Right ventricle myocardium inferior (tissue), 1 donor: ENCODE measurements around the gene VPS18. TPM values are rescaled to one million over a fixed set of nuclear protein-coding genes. Genes with fewer than 3 reads are reported as not detected.

Experiments used
- ATAC-seq: fragments of 200-7000 bp; cut with Tn5 transposase; one replicate; pipeline ENCODE4 v1.9.1; 2020; ENCODE audit warnings: mild to moderate bottlenecking, moderate library complexity
- DNase-seq: peaks from one replicate; pipeline ENCODE4 v3.0.0; 2021; ENCODE audit errors: missing footprints
- intact Hi-C: fragments of 100-400 bp; cut with DNase I; formaldehyde crosslinking; loops from one replicate; pipeline ENCODE4 v1.11.0; 2022
- total RNA-seq: library from RNA; stranded (reverse); fragmentation: NEBNext Ultra II Directional; extraction: Animal tissue kit (Norgen Biotek cat#: 25700); gene quantifications from one replicate; pipeline ENCODE4 v1.2.1, GENCODE V29; 2021
- donor health status: DM: no; HTN: yes; CAD: no; lungs with severe emphysema.

Gene VPS18
- total RNA-seq, 1 donor from 2014 or later, result 20.6 TPM

DNA sequence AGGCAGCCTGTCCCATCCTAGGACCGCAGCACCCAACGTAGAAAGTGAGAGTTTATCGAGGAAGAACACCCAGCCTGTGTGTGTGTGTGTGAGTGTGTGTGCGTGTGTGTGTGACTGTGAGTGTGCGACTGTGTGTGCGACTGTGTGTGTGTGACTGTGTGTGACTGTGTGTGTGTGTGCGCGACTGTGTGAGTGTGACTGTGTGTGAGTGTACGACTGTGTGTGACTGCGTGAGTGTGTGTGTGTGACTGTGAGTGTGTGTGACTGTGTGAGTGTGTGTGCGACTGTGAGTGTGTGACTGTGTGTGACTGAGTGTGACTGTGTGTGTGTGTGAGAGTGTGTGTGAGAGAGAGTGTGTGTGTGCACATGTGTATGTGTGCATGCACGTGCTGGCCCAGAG is 19.8 kb downstream of the VPS18 start:
- no peak for ATAC-seq
- no peak for DNase-seq
- intact Hi-C loops, result no loop called here

DNA sequence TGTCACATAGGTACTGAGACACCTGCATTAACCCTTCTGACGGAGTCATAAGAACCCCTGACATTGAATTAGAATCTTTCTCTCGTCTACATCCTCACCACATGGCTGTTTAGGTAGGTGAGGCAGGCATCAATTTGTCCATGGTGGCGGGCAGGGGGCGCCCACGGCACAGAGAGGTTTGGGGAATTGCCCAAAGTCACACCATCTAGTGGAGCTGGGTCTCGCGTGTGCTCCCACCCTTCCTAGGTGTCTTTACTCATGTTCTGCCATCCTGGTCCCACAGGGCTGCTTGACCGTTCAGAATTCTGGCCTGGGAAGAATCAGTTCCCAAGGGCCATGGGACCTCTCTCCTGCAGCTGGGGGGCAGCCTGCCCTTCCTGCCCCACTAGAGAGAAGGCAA is 20.2 kb downstream of the VPS18 start:
- no peak for DNase-seq
- intact Hi-C loops, result no loop called here
- no peak for ATAC-seq

DNA sequence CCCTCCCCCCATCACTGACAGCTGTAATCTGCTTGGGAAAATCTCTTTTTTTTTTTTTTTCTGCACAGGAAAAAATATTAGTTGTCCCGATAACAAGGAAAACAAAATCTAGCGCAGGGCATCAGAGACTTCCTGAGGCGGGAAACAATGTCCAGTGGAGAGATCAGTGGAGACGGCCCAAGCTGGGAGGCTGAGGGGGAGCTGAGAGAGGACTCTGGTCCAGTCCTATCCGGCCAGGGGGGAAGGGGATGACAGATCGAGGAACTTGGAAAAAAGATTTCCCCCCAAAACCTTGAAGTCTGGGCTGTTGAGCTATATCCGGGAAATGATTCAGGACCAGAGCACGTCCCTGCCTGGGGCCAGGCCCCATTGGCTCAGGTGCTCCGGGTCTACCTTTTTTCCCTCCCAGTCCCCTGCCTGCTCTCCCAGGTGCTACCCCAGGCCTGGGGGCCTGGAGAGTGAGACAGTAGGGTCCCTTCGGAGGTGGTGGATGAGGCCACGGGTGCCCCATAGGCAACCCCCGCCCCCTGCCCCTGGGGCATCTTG is 20.9 kb downstream of the VPS18 start:
- ATAC-seq, result no peak
- intact Hi-C loops, result no loop called here
- DNase-seq, result no peak

DNA sequence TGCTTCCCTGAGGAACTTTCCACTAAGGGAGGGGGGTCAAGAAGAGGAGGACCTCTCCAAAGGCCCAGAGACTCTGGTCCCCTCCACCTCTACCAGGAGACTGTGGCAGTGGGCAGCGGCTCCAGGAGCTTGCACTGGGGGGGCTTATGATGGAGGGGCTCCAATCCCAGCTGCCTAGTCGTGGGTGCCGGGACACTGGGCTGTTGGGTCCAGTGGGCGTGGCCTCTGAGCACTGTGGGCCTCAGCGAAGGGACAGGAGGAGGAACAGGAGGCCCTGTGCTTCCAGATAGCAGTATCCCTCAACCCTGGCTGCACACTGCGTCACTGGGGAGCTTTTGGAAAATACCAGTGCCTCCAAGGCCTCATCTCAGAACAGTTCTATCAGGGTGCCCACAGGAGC is 21.4 kb downstream of the VPS18 start:
- no peak for ATAC-seq
- intact Hi-C loops, result no loop called here
- DNase-seq, result peak; percentile 63

DNA sequence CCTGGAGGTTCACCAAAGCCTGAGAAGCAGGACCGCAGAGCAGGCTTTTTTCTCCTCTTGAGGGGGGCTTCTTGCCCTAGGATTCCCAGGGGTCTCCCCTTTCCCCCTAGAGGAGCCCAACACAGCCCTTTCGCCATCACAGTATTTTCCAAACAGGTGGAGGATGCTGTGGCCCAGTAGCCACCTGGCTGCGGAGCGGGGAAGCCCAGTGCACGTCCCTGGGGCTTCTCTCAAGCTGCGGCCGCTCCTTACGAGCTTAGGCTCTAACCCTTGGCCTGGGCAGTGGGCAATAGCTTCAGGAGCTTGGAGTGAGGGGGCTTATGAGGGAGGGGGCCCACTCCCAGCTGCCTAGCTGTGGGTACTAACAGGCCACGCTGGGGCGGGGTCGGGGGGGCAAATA is 23.3 kb downstream of the VPS18 start:
- peak; percentile 23 for DNase-seq

DNA sequence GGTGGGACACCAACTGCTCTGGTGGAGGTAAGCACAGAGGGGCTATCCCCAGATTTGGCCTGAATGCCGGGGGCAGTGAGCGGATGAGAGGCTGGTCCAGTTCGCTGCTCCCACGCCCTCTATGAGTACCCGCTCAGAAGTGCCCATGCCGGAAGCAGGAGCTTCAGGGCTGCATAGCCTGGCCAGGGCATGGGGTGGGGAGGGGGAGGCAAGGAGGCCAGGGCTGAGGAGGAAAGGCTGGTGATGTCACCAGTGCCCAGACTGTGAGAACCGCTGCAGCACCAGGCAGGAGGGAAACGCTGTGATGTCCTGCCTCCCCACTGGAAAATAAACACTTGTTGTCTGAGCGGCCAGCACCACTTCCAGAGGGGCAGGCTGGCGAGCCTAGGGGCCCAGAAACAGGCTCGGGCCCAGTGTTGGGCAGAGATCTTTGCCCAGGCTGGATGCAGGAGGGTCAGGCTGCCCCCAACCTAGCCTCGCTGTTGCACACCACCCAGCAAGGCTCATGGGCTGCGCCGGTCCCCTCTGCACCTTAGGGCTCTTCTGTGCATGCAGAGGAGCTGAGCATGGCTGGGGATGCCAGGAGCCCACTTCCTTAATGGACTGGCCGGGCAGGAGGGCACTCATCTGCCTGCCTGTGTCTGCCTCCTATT is 24.0 kb downstream of the VPS18 start:
- no peak for ATAC-seq
- DNase-seq, result no peak
- intact Hi-C loops, result no loop called here

More for the DNA sequence above, 23.3 kb downstream of the VPS18 start:
- intact Hi-C loops, result no loop called here
- no peak for ATAC-seq

DNA sequence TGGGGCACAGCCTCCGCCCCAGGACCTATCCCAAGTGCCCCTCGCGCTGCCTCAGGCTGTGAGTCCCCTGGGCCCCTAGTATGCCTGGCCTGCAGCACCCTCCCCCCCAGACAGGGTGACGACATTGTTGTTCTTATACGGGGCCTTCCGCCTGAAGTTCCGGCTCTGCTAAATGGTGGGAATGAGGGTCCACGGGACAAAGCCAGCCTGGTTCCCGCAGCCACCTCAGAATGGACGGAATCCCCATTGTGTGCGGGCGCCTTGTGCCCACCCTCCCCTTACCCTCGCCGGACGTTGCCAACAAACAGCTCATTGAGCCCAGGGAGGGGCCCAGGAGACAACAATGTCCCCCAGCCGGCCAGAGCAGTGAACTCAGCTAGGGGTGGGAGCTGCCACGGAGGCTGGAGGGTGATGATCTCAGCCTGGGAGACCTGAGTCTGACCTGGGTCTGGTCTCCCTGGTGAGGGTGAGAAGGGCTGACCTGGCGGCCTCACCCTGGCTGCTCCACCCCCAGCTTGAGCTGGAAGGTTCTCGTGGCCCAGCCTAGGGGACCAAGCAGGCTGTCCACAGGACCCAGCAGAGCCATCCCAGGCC is 24.6 kb downstream of the VPS18 start:
- ATAC-seq (no peak), DNase-seq (peak; percentile 62)
- intact Hi-C loops, result no loop called here

DNA sequence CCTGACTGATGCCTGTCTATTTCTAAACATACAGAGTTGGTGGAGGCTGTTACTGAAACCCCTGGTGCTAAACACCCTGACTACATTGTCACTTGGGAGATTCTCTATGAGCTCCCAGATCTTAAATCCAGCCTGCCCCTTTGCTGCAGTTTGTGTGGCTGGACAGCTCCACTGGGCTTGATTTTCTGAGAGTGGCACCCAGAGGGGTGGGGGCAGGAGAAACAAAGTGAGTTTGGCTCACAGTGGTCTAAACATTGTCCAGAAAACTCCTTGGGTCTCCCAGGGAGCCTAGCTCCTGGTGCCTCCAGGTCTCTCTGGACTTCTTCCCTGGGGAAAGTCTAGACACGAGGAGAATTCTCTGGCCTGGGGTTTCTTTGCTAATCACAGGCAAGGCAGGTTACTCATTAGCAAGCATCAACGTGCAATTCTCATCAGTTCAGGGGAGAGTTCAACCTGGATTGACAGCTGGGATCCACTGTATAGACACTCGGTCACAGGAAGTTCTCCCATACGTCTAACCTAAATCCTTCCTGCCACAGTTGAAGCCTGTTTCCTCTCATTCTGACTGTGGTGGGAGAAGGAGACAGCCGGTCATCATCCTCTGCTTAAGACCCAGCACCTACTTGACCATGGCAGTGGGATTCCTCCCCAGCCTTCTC is 27.8 kb downstream of the VPS18 start:
- DNase-seq, result peak; percentile 15
- ATAC-seq, result no peak
- intact Hi-C loops, result no loop called here

DNA sequence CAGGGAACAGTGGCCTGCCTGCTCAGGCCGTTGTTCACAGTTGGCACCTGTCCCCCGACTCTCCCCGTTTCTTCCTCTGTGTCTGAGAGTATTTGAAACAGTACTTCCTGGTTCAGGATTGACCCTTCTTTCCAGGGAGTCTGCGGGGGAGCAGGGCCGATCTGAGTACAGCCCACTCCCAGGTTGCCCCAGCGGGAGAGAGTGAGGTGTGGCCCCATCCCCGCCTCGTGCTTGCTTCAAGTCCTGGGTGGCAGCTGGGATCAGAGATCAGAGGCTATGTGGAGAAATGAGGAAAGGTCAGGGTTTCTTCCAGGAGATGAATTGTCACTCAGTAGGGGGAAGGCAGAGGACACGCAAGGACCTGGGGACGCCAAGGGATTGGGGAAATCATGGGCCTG is 28.4 kb downstream of the VPS18 start:
- DNase-seq, result peak; percentile 53
- no peak for ATAC-seq

DNA sequence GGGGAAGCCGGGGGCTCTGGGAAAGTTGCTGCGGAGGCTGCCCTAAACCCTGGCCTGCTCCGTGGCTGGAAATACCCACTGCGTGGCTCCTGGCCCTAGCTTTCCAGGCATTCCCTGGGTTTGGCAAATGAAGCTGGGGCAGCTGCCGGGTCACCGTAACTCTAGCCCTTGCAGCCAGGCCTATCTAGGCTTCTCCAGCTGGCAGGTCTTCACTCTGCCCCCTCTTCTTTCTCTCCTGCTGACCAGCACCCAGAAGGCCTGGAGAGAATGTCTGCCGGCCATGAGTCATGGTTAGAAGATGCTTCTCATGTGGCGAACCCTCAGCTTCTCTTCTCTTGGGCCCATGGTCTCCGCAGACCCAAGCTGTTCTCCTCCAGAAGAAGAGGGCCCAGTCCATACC is 29.3 kb downstream of the VPS18 start:
- intact Hi-C loops, result no loop called here
- ATAC-seq (no peak), DNase-seq (no peak)

More for the DNA sequence above, 28.4 kb downstream of the VPS18 start:
- intact Hi-C loops, result no loop called here

DNA sequence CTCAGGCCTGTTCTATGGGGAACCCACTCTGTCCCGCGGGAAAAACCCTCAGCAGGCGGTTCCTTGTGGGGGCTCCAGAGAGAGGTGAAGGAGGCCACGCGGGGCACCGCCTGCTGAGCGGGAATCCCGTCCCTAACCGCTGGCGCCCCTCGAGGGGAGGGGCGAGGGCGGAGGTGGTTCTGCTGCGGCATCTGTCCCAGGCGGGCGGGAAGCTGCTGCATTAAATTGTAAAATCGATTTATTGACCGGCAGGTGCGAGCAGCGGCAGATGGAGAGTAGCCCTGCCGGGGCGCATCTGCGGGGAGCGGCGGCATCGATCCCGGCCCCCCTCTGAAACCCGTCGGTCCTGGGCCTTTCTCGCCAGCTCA is 31.2 kb downstream of the VPS18 start:
- intact Hi-C loops, result no loop called here

DNA sequence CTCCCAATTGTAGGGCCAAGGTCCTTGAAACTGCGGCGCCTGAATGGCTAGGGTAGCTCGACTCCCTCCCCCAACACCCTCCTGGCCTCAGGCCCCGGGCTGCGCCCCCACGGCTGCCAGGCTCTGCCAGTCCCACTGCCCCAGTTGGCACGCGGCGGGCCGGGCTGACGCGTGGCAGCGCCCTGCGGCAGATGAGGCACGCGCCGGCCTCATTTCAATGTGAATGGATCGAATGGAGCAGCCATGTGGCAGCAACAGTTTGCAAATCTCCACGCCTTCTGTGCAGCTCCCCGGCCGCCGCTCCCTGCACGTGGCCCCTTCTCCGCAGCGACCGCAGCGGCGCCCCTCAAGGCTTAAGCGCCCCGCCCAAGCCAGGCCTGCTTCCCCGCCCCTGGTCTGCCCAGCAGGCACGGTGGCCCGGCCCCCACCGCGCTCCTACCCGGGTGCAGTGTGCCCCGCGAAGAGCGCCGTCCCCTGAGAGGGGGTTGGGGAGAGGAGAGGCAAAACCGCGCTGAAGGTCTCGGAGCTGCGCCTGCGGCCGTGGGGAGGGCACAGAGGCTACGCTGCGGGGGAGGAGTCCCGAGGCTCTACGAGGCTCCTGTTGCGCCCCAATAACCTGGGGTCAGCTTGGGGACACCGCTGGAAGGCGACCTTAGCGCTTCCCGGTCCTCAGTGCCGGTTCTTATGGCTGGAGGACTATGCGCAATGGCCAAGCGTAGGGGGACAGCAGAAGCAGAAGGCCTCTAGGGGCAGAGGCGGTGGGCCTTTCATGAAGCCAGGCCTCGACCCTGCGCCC is 31.8 kb downstream of the VPS18 start:
- intact Hi-C loops, result no loop called here
- no peak for ATAC-seq
- no peak for DNase-seq

More for the DNA sequence above, 31.2 kb downstream of the VPS18 start:
- no peak for DNase-seq
- ATAC-seq, result no peak

DNA sequence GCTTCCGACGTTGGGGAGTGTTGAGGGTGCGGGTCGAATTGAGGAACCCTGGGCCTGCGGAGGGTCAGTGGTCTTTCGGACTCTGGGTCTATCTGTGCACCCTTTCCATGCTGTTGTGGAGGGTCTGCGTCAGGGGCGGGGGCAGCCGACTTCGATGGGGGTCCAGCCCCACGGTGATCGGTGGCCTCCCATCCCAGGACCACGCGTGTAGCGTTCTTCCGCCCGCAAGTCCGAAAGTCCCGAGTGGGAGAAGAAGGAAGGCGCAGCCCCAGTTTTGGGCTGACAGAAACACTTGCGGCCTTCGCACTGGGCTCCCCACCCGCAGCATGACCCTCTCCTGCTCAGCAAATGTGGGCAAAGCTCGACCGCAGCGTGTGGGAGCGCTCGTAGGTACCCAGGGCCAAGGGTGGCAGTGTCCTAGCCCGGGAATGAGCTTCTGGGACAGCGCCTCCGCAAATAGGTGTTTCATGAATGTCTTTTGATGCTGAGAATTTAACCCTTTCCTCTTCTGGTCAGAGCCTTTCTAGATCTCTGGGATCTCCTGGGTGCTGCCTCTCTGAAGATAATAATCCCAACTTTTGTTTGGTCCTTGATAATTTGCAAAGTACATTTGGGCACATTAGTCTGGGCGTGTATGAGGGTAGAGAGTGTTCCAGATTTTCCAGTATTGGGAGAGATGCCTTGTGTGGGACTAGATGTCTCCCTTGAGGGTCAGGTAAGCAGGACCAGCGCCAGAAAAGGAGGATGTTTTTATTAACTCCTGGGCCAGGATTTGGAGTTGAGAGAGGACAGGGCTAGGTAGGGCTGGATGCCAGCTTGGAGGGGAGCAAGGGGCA is 32.6 kb downstream of the VPS18 start:
- DNase-seq (no peak), ATAC-seq (no peak)
- intact Hi-C loops, result no loop called here

DNA sequence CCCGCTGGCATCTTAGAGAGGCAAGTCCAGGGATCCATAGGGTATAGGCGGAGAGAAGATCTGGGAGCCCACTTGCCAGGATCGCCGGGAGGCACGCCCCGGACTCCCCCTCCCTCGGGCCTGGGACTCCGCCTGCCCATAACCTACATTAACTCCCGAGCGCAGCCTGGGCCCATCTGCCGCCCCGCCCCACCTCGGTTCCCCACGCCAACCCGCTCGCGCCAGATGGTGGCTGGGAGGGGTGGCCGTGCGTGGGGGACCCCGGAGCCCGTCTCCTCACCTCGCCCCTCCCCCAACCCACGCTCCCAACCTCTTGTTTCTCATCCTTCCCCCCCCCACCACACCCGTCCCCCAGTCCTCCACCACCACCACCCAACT is 33.2 kb downstream of the VPS18 start:
- intact Hi-C loops, result no loop called here
- no peak for ATAC-seq

DNA sequence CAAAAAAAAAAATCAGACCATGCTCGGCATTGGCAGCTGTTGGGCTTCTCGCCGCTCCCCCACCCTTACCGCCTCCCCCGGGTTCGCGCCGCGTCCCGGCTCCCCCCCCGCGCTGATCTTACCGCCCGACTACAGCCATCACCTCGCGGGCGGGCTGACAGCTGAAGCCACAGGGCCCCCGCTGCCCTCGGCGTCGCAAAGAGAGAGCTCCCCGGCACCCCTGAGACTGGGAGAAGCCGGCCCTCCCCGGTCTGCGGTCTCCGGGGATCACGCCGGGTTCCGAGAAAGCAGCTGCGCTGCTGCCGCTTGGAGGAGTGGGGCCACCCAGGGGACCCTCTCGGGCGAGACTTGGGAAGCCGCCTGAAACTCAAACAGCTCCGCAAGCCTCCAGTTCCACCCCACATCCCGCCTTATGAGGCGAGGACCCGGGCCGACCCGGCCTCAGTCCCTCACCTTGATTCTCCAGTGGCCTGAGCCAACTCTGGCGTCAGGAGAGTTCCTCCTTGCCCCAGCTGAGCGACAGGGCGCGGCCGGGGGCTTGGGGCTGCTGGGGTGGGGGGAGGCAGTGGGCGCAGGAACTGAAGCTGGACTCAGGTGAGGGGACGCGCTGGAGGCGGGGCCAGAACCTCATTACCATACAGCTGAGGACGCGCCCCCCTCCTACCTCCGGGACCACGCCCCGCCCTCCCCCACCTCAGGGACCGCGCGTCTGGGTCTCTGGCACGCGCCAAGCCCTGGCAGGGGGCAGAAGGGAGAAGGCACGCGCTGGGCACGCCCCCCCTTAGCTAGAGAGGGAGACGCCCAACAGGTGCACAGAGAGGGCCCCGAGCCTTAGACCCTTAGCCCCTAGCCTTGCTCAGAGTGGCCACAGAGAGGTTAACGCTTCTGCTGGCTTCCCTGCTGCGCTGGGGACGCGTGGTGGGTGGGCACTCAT is 33.9 kb downstream of the VPS18 start:
- intact Hi-C loops, result no loop called here
- no peak for DNase-seq
- ATAC-seq, result no peak

More for the DNA sequence above, 33.2 kb downstream of the VPS18 start:
- DNase-seq, result no peak

DNA sequence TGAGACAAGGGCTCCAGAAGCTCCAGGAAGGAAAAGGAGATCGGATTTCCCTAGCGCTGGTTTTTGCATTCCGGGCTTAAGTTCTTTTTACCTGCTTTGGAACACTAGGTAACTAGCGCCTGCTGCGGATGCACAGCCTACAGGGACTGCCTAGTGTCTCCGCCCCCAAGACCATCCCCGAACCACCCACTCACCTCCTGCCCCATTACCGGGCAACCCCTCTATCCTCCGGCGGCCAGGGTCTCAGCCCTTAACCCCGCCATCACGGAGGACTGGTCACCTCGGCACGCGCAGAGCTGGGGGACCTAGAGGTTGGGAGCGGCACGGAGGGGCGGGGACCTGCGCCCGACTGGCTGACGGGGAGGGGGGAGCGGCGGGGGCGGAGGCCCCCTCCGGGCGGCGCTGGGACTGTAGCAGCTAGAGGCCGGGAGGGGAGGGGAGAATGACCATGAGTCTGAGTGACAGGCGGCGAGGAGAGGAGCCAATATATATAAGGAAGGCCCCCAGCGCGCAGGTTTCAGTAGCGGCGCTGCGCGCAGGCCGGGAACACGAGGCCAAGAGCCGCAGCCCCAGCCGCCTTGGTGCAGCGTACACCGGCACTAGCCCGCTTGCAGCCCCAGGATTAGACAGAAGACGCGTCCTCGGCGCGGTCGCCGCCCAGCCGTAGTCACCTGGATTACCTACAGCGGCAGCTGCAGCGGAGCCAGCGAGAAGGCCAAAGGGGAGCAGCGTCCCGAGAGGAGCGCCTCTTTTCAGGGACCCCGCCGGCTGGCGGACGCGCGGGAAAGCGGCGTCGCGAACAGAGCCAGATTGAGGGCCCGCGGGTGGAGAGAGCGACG is 34.8 kb downstream of the VPS18 start, which contains the start of gene DLL4:
TSS of gene DLL4 (plus strand) at position 520 of the 839 bp plus-strand sequence. CDS start 329 bp downstream, outside the sequence.
- DNase-seq, result no peak
- ATAC-seq, result peak; percentile 51
- intact Hi-C loops, result no loop called here
